GM18502 (cell line): ENCODE results near the gene AKAP9.
"Not testable (repeated sequence)": the region's sequence is repeated elsewhere in the genome, so short reads cannot be mapped to it uniquely, and the experiment has no call there.

Experiments
- ATAC-seq: cut with Tn5 transposase; IDR thresholded peaks from one replicate; pipeline ENCODE4 v1.9.1; 2021; ENCODE audit warnings: mild to moderate bottlenecking; ENCODE audit not compliant: unreplicated experiment, poor library complexity

Gene AKAP9

GRCh38 chr7:92053312-92053711 lies 112.7 kb downstream of the AKAP9 start:
- no peak for ATAC-seq

- ATAC-seq, result no peak
Measured at GRCh38 chr7:92056286-92056685, 115.6 kb downstream of the AKAP9 start.

GRCh38 chr7:92057375-92057774 lies 116.7 kb downstream of the AKAP9 start:
- no peak for ATAC-seq

- no peak for ATAC-seq
Measured at GRCh38 chr7:92058040-92058439, 117.4 kb downstream of the AKAP9 start.

- ATAC-seq, result no peak
Measured at GRCh38 chr7:92058899-92059298, 118.2 kb downstream of the AKAP9 start.

- no peak for ATAC-seq
Measured at GRCh38 chr7:92061154-92061553, 120.5 kb downstream of the AKAP9 start.

- ATAC-seq, result no peak
Measured at GRCh38 chr7:92064438-92065029, 123.9 kb downstream of the AKAP9 start.

- ATAC-seq, result no peak
Measured at GRCh38 chr7:92071032-92071431, 130.4 kb downstream of the AKAP9 start.

- ATAC-seq, result no peak
Measured at GRCh38 chr7:92072121-92072520, 131.5 kb downstream of the AKAP9 start.

GRCh38 chr7:92072708-92073107 lies 132.0 kb downstream of the AKAP9 start:
- ATAC-seq, result no peak

- peak; percentile 92 for ATAC-seq
Measured at GRCh38 chr7:92075455-92076158, 134.9 kb downstream of the AKAP9 start.

- ATAC-seq, result no peak
Measured at GRCh38 chr7:92076509-92076908, 135.8 kb downstream of the AKAP9 start.

GRCh38 chr7:92083922-92084321 lies 143.3 kb downstream of the AKAP9 start:
- ATAC-seq, result not testable (repeated sequence)

GRCh38 chr7:92088266-92088665 lies 147.6 kb downstream of the AKAP9 start:
- ATAC-seq, result no peak

GRCh38 chr7:92092210-92092609 lies 151.5 kb downstream of the AKAP9 start:
- no peak for ATAC-seq

GRCh38 chr7:92095380-92095779 lies 154.7 kb downstream of the AKAP9 start:
- ATAC-seq, result no peak

- no peak for ATAC-seq
Measured at GRCh38 chr7:92100534-92100933, 159.9 kb downstream of the AKAP9 start.

- not testable (repeated sequence) for ATAC-seq
Measured at GRCh38 chr7:92102862-92103261, 162.2 kb downstream of the AKAP9 start.

- ATAC-seq, result no peak
Measured at GRCh38 chr7:92108821-92109220, 168.2 kb downstream of the AKAP9 start.

- no peak for ATAC-seq
Measured at GRCh38 chr7:92110857-92111256, 170.2 kb downstream of the AKAP9 start.

- no peak for ATAC-seq
Measured at GRCh38 chr7:92115821-92116220, 175.2 kb downstream of the AKAP9 start.

GRCh38 chr7:92116949-92117348 lies 176.3 kb downstream of the AKAP9 start:
- no peak for ATAC-seq
